Measurements from ENCODE around the gene TNP1.

DNA sequence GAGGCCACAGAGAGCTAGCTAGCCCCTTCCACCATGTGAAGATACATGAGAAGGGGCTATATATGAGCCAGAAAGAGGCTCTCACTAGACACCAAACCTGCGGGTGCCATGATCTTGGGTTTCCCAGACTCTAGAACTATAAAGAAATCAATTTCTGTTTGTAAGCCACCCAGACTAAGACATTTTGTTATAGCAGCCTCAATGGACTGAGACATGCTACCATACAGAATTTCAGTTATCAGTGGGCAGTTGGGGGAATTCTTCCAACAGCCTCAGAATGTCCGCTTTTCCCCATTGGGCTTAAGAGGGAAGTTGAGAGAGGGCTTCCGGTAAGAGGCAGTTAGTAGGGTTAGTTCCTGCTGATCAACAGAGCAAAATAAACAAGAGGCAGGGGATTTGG, 39.2 kb downstream of the TNP1 start:
- TF ChIP-seq, protein P1, sequence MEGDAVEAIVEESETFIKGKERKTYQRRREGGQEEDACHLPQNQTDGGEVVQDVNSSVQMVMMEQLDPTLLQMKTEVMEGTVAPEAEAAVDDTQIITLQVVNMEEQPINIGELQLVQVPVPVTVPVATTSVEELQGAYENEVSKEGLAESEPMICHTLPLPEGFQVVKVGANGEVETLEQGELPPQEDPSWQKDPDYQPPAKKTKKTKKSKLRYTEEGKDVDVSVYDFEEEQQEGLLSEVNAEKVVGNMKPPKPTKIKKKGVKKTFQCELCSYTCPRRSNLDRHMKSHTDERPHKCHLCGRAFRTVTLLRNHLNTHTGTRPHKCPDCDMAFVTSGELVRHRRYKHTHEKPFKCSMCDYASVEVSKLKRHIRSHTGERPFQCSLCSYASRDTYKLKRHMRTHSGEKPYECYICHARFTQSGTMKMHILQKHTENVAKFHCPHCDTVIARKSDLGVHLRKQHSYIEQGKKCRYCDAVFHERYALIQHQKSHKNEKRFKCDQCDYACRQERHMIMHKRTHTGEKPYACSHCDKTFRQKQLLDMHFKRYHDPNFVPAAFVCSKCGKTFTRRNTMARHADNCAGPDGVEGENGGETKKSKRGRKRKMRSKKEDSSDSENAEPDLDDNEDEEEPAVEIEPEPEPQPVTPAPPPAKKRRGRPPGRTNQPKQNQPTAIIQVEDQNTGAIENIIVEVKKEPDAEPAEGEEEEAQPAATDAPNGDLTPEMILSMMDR (IDR thresholded peaks at IDR 0.05 in 4 of 5, conservative IDR thresholded peaks at IDR 0.05 in 1 of 5) = no peak
- TF ChIP-seq POLR2A (IDR thresholded peaks at IDR 0.05) = no peak
